ENCODE data around the gene SCYL3.

DNA sequence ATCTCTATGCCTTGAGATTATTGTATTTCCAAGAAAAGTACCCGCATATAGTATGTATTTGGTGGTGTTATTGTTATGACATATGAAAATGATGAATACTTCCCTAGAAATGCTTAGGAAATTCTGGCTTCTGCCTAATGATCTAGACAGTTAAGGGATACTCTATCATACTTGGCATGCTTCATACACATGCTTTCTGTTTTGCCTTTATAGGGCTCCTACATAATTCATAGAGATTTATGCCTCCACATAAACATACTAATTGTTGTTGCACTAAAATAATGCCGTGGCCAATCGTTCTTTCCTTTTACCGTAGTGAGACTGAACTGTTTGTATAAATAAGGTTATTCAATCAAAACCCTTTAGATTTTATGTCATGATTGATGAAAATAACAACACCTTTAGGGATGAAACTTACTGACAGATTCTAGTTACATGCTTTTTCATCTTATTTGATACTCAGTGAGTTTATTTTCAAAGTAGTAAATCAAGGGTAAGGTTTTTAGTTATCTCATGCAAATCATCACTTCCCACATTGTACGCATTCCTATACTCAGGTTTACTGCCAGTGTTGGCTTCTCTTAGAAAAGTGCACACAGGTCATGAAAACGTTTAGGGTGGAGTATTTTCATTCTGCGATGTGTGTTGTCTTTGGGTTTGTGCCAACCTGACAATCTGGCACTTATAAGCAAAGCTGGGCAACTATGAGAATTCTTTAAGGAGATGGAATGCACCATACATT, 40.5 kb upstream of the SCYL3 start:
- no peak for TF ChIP-seq POLR2A (IDR thresholded peaks at IDR 0.05)
- TF ChIP-seq, protein P1, sequence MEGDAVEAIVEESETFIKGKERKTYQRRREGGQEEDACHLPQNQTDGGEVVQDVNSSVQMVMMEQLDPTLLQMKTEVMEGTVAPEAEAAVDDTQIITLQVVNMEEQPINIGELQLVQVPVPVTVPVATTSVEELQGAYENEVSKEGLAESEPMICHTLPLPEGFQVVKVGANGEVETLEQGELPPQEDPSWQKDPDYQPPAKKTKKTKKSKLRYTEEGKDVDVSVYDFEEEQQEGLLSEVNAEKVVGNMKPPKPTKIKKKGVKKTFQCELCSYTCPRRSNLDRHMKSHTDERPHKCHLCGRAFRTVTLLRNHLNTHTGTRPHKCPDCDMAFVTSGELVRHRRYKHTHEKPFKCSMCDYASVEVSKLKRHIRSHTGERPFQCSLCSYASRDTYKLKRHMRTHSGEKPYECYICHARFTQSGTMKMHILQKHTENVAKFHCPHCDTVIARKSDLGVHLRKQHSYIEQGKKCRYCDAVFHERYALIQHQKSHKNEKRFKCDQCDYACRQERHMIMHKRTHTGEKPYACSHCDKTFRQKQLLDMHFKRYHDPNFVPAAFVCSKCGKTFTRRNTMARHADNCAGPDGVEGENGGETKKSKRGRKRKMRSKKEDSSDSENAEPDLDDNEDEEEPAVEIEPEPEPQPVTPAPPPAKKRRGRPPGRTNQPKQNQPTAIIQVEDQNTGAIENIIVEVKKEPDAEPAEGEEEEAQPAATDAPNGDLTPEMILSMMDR (IDR thresholded peaks at IDR 0.05), result no peak

All from lower leg skin (tissue), 3 donors.